ENCODE data around the gene ACSF3.

GRCh38 chr16:89100601-89101302, 7.1 kb downstream of the ACSF3 start:
- TF ChIP-seq, protein P1, sequence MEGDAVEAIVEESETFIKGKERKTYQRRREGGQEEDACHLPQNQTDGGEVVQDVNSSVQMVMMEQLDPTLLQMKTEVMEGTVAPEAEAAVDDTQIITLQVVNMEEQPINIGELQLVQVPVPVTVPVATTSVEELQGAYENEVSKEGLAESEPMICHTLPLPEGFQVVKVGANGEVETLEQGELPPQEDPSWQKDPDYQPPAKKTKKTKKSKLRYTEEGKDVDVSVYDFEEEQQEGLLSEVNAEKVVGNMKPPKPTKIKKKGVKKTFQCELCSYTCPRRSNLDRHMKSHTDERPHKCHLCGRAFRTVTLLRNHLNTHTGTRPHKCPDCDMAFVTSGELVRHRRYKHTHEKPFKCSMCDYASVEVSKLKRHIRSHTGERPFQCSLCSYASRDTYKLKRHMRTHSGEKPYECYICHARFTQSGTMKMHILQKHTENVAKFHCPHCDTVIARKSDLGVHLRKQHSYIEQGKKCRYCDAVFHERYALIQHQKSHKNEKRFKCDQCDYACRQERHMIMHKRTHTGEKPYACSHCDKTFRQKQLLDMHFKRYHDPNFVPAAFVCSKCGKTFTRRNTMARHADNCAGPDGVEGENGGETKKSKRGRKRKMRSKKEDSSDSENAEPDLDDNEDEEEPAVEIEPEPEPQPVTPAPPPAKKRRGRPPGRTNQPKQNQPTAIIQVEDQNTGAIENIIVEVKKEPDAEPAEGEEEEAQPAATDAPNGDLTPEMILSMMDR (conservative IDR thresholded peaks at IDR 0.05; ENCODE audit: low read length): no peak
- no peak for TF ChIP-seq EZH2phosphoT487 (IDR thresholded peaks at IDR 0.05; ENCODE audit: borderline replicate concordance, low read depth, low read length)
